ENCODE results near the gene MAP1LC3C.

GRCh38 chr1:241972703-241973369 is 26.1 kb downstream of the MAP1LC3C start:
- TF ChIP-seq EZH2phosphoT487 (IDR thresholded peaks at IDR 0.05; ENCODE audit: low read length) (no peak), CTCF (IDR thresholded peaks at IDR 0.05; ENCODE audit: low read length) (no peak)

All from MM.1S (cell line).